H1 (cell line): Measurements from ENCODE around the gene TYSND1. TPM values are rescaled to one million over a fixed set of nuclear protein-coding genes. Genes with fewer than 3 reads are reported as not detected.

Experiments used
- CTCF ChIA-PET: fragments of 300-600 bp; sonication (Branson Sonifier 250); formaldehyde crosslinking; loops from one replicate; lab custom pipeline; 2021; ENCODE audit not compliant: partially characterized antibody; lab: Charles Lee
- POLR2A ChIA-PET: fragments of 300-600 bp; sonication (Branson Sonifier 250); formaldehyde crosslinking; loops from one replicate; lab custom pipeline; 2021; ENCODE audit warnings: inconsistent platforms; ENCODE audit not compliant: partially characterized antibody; lab: Charles Lee
- DNase-seq, 2 experiments: peaks; one replicate each; pipeline versions ENCODE4 v3.0.0 to v3.0.0-alpha.2; 2010 to 2022; ENCODE audit warnings: low spot score in 2 of 2, low read depth in 1 of 2, mixed read lengths in 1 of 2
- FAIRE-seq: peaks from 2 replicates; lab custom pipeline; 2011; peaks lifted over from hg19 to GRCh38; lab: Jason Lieb, UNC
- H2AFZ ChIP-seq: 2 replicates; pipeline ENCODE4 v1.8.1; 2012; ENCODE audit warnings: low read length, inconsistent platforms
- H2AK5ac ChIP-seq: 2 replicates; pipeline ENCODE4 v1.6.1; 2013; ENCODE audit warnings: low read depth, low read length
- H2BK120ac ChIP-seq: replicated peaks from 2 replicates; pipeline ENCODE3; 2013; ENCODE audit warnings: low read depth, low read length, inconsistent platforms
- H2BK12ac ChIP-seq: 2 replicates; pipeline ENCODE4 v1.6.1; 2013; ENCODE audit warnings: low read depth, low read length
- H2BK15ac ChIP-seq: 2 replicates; pipeline ENCODE4 v1.6.1; 2013; ENCODE audit warnings: low read length
- H2BK20ac ChIP-seq: 2 replicates; pipeline ENCODE4 v1.6.1; 2013; ENCODE audit warnings: low read length
- H2BK5ac ChIP-seq: 2 replicates; pipeline ENCODE4 v1.6.1; 2013; ENCODE audit warnings: low read depth, low read length
- H3K14ac ChIP-seq: 2 replicates; pipeline ENCODE4 v1.6.1; 2013; ENCODE audit warnings: inconsistent platforms; ENCODE audit not compliant: insufficient read length
- H3K18ac ChIP-seq: 2 replicates; pipeline ENCODE4 v1.6.1; 2013; ENCODE audit warnings: low read length; ENCODE audit errors: extremely low read depth
- H3K23ac ChIP-seq: 2 replicates; pipeline ENCODE4 v1.6.1; 2013; ENCODE audit warnings: inconsistent platforms; ENCODE audit not compliant: insufficient read length
- H3K23me2 ChIP-seq: 2 replicates; pipeline ENCODE4 v1.6.1; 2013; ENCODE audit warnings: low read depth, low read length
- H3K27ac ChIP-seq: 2 replicates; pipeline ENCODE4 v1.6.1; 2011; ENCODE audit warnings: low read depth, low read length, inconsistent platforms
- H3K27me3 ChIP-seq, 4 experiments: replicated peaks in 1 of 4; 1 replicate in 1 of 4; 2 replicates in 3 of 4; pipeline versions ENCODE4 v1.6.1 to v1.8.1; 2011 to 2013; ENCODE audit warnings: low read length in 3 of 4, mild to moderate bottlenecking in 3 of 4, inconsistent platforms in 2 of 4, mixed read lengths in 2 of 4, moderate library complexity in 1 of 4; ENCODE audit not compliant: control insufficient read depth in 3 of 4, insufficient read depth in 3 of 4; ENCODE audit errors: extremely low read depth in 1 of 4
- H3K36me3 ChIP-seq, 4 experiments: 2 replicates each; pipeline versions ENCODE4 v1.6.1 to v1.8.1; 2011 to 2013; ENCODE audit warnings: mild to moderate bottlenecking in 4 of 4, low read length in 3 of 4, moderate library complexity in 2 of 4, control low read depth in 1 of 4, inconsistent platforms in 1 of 4; ENCODE audit not compliant: insufficient read depth in 4 of 4, control insufficient read depth in 2 of 4
- H3K4ac ChIP-seq: replicated peaks from 2 replicates; pipeline ENCODE3; 2013; ENCODE audit warnings: low read length, low read depth, mixed read lengths, inconsistent platforms; ENCODE audit not compliant: insufficient read length
- H3K4me1 ChIP-seq, 4 experiments: replicated peaks in 1 of 4; 1 replicate in 1 of 4; 2 replicates in 3 of 4; pipeline versions ENCODE4 v1.6.1 to v1.8.1; 2011 to 2013; ENCODE audit warnings: low read length in 3 of 4, inconsistent platforms in 2 of 4, mixed read lengths in 1 of 4; ENCODE audit not compliant: insufficient read depth in 4 of 4, control insufficient read depth in 3 of 4
- H3K4me2 ChIP-seq, 2 experiments: 2 replicates each; pipeline versions ENCODE4 v1.6.1 to v1.8.1; 2011 to 2013; ENCODE audit warnings: low read depth in 2 of 2, low read length in 2 of 2, control low read depth in 1 of 2, inconsistent platforms in 1 of 2, mild to moderate bottlenecking in 1 of 2; ENCODE audit not compliant: insufficient read depth in 1 of 2
- H3K4me3 ChIP-seq, 4 experiments: fragments of 200-600, 300-600 bp in 1 of 4; sonication (generic), shearing (Covaris generic), sonication (Bioruptor Twin) in 1 of 4; 2 replicates each; pipeline versions ENCODE4 v1.5.1 to v1.8.1; 2011 to 2016; ENCODE audit warnings: low read length in 4 of 4, low read depth in 3 of 4, control low read depth in 2 of 4, inconsistent platforms in 2 of 4, mild to moderate bottlenecking in 2 of 4, mixed read lengths in 1 of 4, moderate library complexity in 1 of 4; ENCODE audit not compliant: insufficient read depth in 2 of 4; ENCODE audit errors: extremely low read depth in 1 of 4
- H3K56ac ChIP-seq: replicated peaks from 2 replicates; pipeline ENCODE3; 2013; ENCODE audit warnings: low read depth, mild to moderate bottlenecking, mixed read lengths, low read length, inconsistent platforms; ENCODE audit not compliant: insufficient read length
- H3K79me1 ChIP-seq: 2 replicates; pipeline ENCODE4 v1.6.1; 2013; ENCODE audit warnings: low read depth, low read length, control low read depth
- H3K79me2 ChIP-seq, 2 experiments: 2 replicates each; pipeline versions ENCODE4 v1.6.1 to v1.8.1; 2012 to 2013; ENCODE audit warnings: low read length in 2 of 2, mild to moderate bottlenecking in 2 of 2, inconsistent platforms in 1 of 2; ENCODE audit not compliant: insufficient read depth in 2 of 2, control insufficient read depth in 1 of 2
- H3K9ac ChIP-seq, 4 experiments: replicated peaks in 1 of 4; 1 replicate in 1 of 4; 2 replicates in 3 of 4; pipeline versions ENCODE4 v1.6.1 to v1.8.1; 2011 to 2013; ENCODE audit warnings: low read depth in 3 of 4, low read length in 3 of 4, control low read depth in 2 of 4, mild to moderate bottlenecking in 2 of 4, moderate library complexity in 2 of 4, inconsistent platforms in 1 of 4; ENCODE audit errors: extremely low read depth in 1 of 4
- H3K9me3 ChIP-seq, 2 experiments: 2 replicates each; pipeline versions ENCODE4 v1.6.1 to v1.8.1; 2012 to 2013; ENCODE audit warnings: mild to moderate bottlenecking in 2 of 2, moderate library complexity in 2 of 2, control low read depth in 1 of 2, inconsistent platforms in 1 of 2, low read depth in 1 of 2, low read length in 1 of 2, mixed read lengths in 1 of 2; ENCODE audit not compliant: insufficient read depth in 2 of 2
- H4K20me1 ChIP-seq, 2 experiments: replicated peaks in 1 of 2; 2 replicates each; pipeline versions ENCODE3 to v1.8.1; 2011 to 2013; ENCODE audit warnings: inconsistent platforms in 2 of 2, low read length in 2 of 2, mild to moderate bottlenecking in 1 of 2; ENCODE audit not compliant: insufficient read depth in 2 of 2, control insufficient read depth in 1 of 2
- H4K5ac ChIP-seq: 2 replicates; pipeline ENCODE4 v1.6.1; 2013; ENCODE audit warnings: low read length, low read depth, mixed read lengths, inconsistent platforms; ENCODE audit not compliant: insufficient read length
- H4K8ac ChIP-seq: 2 replicates; pipeline ENCODE4 v1.8.0; 2013; ENCODE audit warnings: mild to moderate bottlenecking, moderate library complexity, low read length, inconsistent platforms; ENCODE audit not compliant: insufficient read depth; ENCODE audit errors: extremely low read depth
- H4K91ac ChIP-seq: replicated peaks from 2 replicates; pipeline ENCODE3; 2013; ENCODE audit warnings: low read length, mixed read lengths, inconsistent platforms; ENCODE audit not compliant: insufficient read length
- BACH1 ChIP-seq: IDR thresholded peaks from 2 replicates; pipeline ENCODE4 v1.6.1; 2012; ENCODE audit warnings: low read length, improper control_type of control experiment
- CREB1 ChIP-seq: IDR thresholded peaks from 2 replicates; pipeline ENCODE4 v1.6.1; 2012; ENCODE audit warnings: inconsistent platforms
- EZH2 ChIP-seq: fragments of 200-600 bp; sonication (generic); IDR thresholded peaks from 2 replicates; pipeline ENCODE4 v1.7.1; 2012; ENCODE audit warnings: low read depth, mild to moderate bottlenecking, moderate library complexity, low read length, inconsistent platforms; ENCODE audit not compliant: severe bottlenecking
- FOSL1 ChIP-seq: IDR thresholded peaks from 2 replicates; pipeline ENCODE4 v1.6.1; 2011; ENCODE audit warnings: mild to moderate bottlenecking, low read depth, low read length, moderate library complexity; ENCODE audit not compliant: insufficient read depth
- GTF2F1 ChIP-seq: IDR thresholded peaks from 2 replicates; pipeline ENCODE4 v1.6.1; 2012; ENCODE audit warnings: low read depth, low read length, improper control_type of control experiment, borderline replicate concordance
- JUND ChIP-seq: IDR thresholded peaks from 2 replicates; pipeline ENCODE4 v1.6.1; 2011; ENCODE audit warnings: mild to moderate bottlenecking, improper control_type of control experiment, low read length
- KDM5A ChIP-seq: fragments of 200-600 bp; IDR thresholded peaks from 2 replicates; pipeline ENCODE4 v1.7.1; 2012; ENCODE audit warnings: mild to moderate bottlenecking, low read length, inconsistent platforms, mixed read lengths
- RBBP5 ChIP-seq: IDR thresholded peaks from 2 replicates; pipeline ENCODE4 v1.7.1; 2012; ENCODE audit warnings: low read depth, mild to moderate bottlenecking, inconsistent platforms, low read length, moderate library complexity, borderline replicate concordance
- RNF2 ChIP-seq: fragments of 200-900, 300-1000 bp; sonication (generic); IDR thresholded peaks from 2 replicates; pipeline ENCODE4 v1.7.1; 2016; ENCODE audit warnings: borderline replicate concordance, low read depth, mild to moderate bottlenecking, antibody characterized with exemption, low read length; ENCODE audit not compliant: poor library complexity, severe bottlenecking; ENCODE audit errors: missing control alignments
- SP2 ChIP-seq: IDR thresholded peaks from 2 replicates; pipeline ENCODE4 v1.6.1; 2012; ENCODE audit warnings: mild to moderate bottlenecking, low read length, inconsistent platforms
- SUZ12 ChIP-seq: fragments of 200-600 bp; sonication (generic); IDR thresholded peaks from 2 replicates; pipeline ENCODE4 v1.6.1; 2012; ENCODE audit warnings: mild to moderate bottlenecking, inconsistent platforms, low read length, moderate library complexity, mixed read lengths
- TEAD4 ChIP-seq: IDR thresholded peaks from 2 replicates; pipeline ENCODE4 v1.6.1; 2012; ENCODE audit warnings: low read depth, low read length, inconsistent platforms, mixed read lengths
- WGBS, 2 experiments: shearing (Covaris generic) in 1 of 2; methylation state at CpG; one replicate each; pipeline versions ENCODE4 v1.1.6 to v1.1.7; 2013 to 2015; ENCODE audit warnings: low lambda C conversion rate in 2 of 2, mixed read lengths in 2 of 2, inconsistent platforms in 1 of 2, low coverage in 1 of 2, missing lambda C conversion rate in 1 of 2; ENCODE audit not compliant: insufficient replicate concordance in 2 of 2, insufficient coverage in 1 of 2, insufficient read length in 1 of 2; ENCODE audit errors: extremely low coverage in 1 of 2, missing lambda C conversion rate in 1 of 2; 5-methylcytosine and 5-hydroxymethylcytosine counted together
- polyA plus RNA-seq, 7 experiments: library from polyadenylated mRNA; depleted of rRNA in 3 of 7; stranded (reverse) in 5 of 7; unstranded in 2 of 7; fragments of >200 nt in 5 of 7; fragments of 200-250 nt in 2 of 7; gene quantifications; 1 replicate in 5 of 7; 2 replicates in 1 of 7; 4 replicates in 1 of 7; pipeline versions ENCODE4 v1.2.1 to v1.2.3, GENCODE V29; 2011 to 2013; ENCODE audit warnings: missing spikeins in 2 of 7, mixed read lengths in 2 of 7
- total RNA-seq: library from RNA; stranded (reverse); fragmentation: NEBNext Ultra II Directional; extraction: Animal tissue kit (Norgen Biotek cat#: 25700); gene quantifications from 2 replicates; pipeline ENCODE4 v1.2.1, GENCODE V29; 2021

Gene TYSND1
- total and polyA plus RNA-seq, 2 of the 8 experiments (the other 6 are each of a cell fraction or from before 2014, with no cell fraction given) = 11.9 to 15.0 TPM

DNA sequence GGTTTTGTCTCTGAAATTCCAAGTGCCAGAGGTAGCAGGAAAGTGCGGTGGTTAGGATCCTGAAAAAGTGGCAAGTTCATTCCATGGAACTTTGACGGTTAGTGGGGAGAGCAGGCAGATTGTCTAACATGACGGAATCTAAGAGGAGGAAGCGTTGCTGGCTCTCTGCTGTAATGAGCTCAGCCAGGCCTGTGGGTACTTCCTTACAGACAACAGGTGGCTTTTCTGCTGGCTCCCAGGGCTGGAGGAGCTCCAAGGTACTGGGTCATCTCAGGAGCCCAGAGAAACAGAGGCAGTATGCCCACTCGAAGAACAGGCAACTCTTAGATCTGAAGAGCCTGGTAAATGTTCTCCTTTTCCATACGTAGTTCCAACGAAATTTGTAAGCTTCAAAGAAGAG lies 10.8 kb downstream of the TYSND1 start:
- peaks cover 0 to 2% of the 10 kb centered on the region in 2 experiments for H4K20me1 ChIP-seq
- no peak overlapping the region for H2AK5ac ChIP-seq
- 77% methylated on average over 7 of the region's 7 CpGs; no CpG with 5 or more reads in 1 of the 2 experiments for WGBS, 2 experiments
- DNase-seq (peak in 1 of 2 experiments; percentile 35), FAIRE-seq (no peak)
- H3K18ac ChIP-seq = no peak overlapping the region
- H3K4me1 ChIP-seq = peaks cover 0 to 4% (median 1%) of the 10 kb centered on the region in 4 experiments; a peak in 2 of 7 replicates
- no peak overlapping the region for H2BK15ac ChIP-seq
- H4K5ac ChIP-seq = no peak overlapping the region
- H3K4me3 ChIP-seq = no peak overlapping the region
- no peak overlapping the region for H4K91ac ChIP-seq
- peaks cover 12% of the 10 kb centered on the region; the same call in 1 of the 2 replicates for H3K23me2 ChIP-seq
- H3K14ac ChIP-seq = no peak overlapping the region
- no peak overlapping the region for H3K27ac ChIP-seq
- H3K23ac ChIP-seq = no peak overlapping the region
- H2BK12ac ChIP-seq = no peak overlapping the region
- ChIA-PET POLR2A (interaction anchor here (1.1 to 4.4 kb wide), 3 partner anchors 10 to 96 kb away, joined by 3 to 31 read pairs (median 3); partner anchors contain the start of genes SAR1A and TYSND1), CTCF (interaction anchor here (0.7 to 4.7 kb wide), 10 partner anchors 9 to 349 kb away, joined by 3 to 20 read pairs (median 4); partner anchors contain the start of gene TYSND1)
- no peak overlapping the region for H3K4ac ChIP-seq
- no peaks in the 10 kb centered on the region for H3K79me2 ChIP-seq
- no peak overlapping the region for H2BK120ac ChIP-seq
- no peaks in the 10 kb centered on the region for H3K9me3 ChIP-seq
- no peak overlapping the region for H3K4me2 ChIP-seq
- H3K36me3 ChIP-seq = no peaks in the 10 kb centered on the region
- no peak overlapping the region for H3K56ac ChIP-seq
- no peak overlapping the region for H2BK5ac ChIP-seq
- no peak overlapping the region for H2BK20ac ChIP-seq
- H2AFZ ChIP-seq = no peak overlapping the region
- no peak overlapping the region for H3K9ac ChIP-seq
- H3K79me1 ChIP-seq = no peaks in the 10 kb centered on the region
- peaks cover 0 to 25% (median 19%) of the 10 kb centered on the region in 4 experiments; a peak in 6 of 7 replicates for H3K27me3 ChIP-seq
- H4K8ac ChIP-seq = no peak overlapping the region
- TF ChIP-seq SUZ12 (no peak), CREB1 (no peak), EZH2 (no peak), RNF2 (no peak), TEAD4 (no peak), KDM5A (no peak), SP2 (no peak), RBBP5 (no peak), GTF2F1 (no peak), BACH1 (no peak), JUND (no peak), FOSL1 (no peak)
